Activated CD4-positive, alpha-beta T cell treated with anti-CD3 and anti-CD28 coated beads, Interleukin-2, amount 10 ng/mL, durations not matched to agents 7 days and 5 days (primary cell): Measurements from ENCODE around the gene TMEM163. TPM values are rescaled to one million over a fixed set of nuclear protein-coding genes. Genes with fewer than 3 reads are reported as not detected.
A peak's percentile ranks its signal among the peaks of the same experiment; 100 is the strongest.

Experiments used
- CTCF ChIA-PET: fragments of 350-600 bp; sonication (Branson Sonifier 250); formaldehyde crosslinking; loops from one replicate; lab custom pipeline; 2021; ENCODE audit warnings: antibody characterized with exemption; lab: Charles Lee
- POLR2A ChIA-PET: fragments of 350-600 bp; sonication (Branson Sonifier 250); formaldehyde crosslinking; loops from one replicate; lab custom pipeline; 2021; ENCODE audit warnings: antibody characterized with exemption; lab: Charles Lee
- DNase-seq: peaks from one replicate; pipeline ENCODE4 v3.0.0-alpha.2; 2020
- H3K27ac Mint-ChIP-seq: one replicate; pipeline ENCODE4 v1.8.0; 2021; ENCODE audit warnings: mild to moderate bottlenecking, moderate library complexity, mixed read lengths
- H3K27me3 Mint-ChIP-seq: one replicate; pipeline ENCODE4 v1.8.0; 2021; ENCODE audit warnings: mixed read lengths
- H3K36me3 Mint-ChIP-seq: one replicate; pipeline ENCODE4 v1.8.0; 2021; ENCODE audit warnings: low read depth, mixed read lengths
- H3K4me1 Mint-ChIP-seq: one replicate; pipeline ENCODE4 v1.8.0; 2021; ENCODE audit warnings: mixed read lengths
- H3K4me3 Mint-ChIP-seq: one replicate; pipeline ENCODE4 v1.8.0; 2021; ENCODE audit warnings: mild to moderate bottlenecking, moderate library complexity, mixed read lengths
- H3K9me3 Mint-ChIP-seq: one replicate; pipeline ENCODE4 v1.8.0; 2021; ENCODE audit warnings: mixed read lengths
- total RNA-seq, 2 experiments: library from RNA; stranded (reverse); gene quantifications; one replicate each; pipeline ENCODE4 v1.2.3, GENCODE V29; 2021

The TMEM163 gene
- total RNA-seq, 2 experiments from 2014 or later: not detected

DNA sequence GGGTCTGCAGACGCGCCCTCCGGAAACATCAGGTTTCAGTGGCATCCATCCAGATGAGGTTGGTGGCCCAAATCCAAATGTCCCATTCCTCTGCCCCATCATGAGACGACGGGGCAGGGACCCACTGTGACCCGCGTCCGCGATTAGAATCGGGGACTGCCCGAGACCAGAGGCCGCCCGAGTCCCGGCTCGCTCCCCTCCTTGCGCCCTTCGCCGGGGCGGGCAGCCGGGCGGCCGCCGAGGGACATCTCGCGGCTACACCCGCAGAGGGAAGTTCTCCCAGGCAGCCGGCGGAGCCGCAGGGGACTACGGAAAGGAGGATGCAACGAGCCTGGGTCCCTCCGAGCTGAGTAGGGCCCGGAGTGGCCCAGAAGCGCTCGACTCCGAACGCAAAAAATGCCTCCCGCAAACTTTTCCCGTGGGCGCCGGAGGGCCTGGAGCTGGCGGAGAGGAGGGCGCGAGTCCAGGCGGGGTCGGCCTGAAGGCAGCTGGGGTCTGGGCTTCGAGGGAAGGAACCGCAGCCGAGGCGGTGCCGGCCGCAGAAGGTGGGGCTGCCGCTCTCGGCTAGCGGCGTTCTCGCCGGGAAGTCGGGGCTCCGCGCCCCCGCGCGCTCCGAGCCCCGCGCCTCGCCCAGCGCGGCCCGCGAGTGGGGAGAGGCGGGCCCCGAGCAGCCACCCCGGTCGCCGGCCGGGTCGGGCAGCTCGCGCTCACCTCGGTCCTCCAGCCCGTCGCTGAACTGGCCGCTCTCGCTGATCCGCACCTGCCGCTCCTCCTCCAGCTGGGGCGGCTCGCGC, 580 bp downstream of the TMEM163 start:
- Mint-ChIP-seq H3K4me1 (peaks cover 26% of the 10 kb centered on the region), H3K9me3 (no peaks in the 10 kb centered on the region), H3K27me3 (peaks cover 76% of the 10 kb centered on the region), H3K36me3 (no peaks in the 10 kb centered on the region), H3K27ac (no peak overlapping the region), H3K4me3 (peak overlapping the region; percentile 63)
- ChIA-PET POLR2A (no interaction called here), CTCF (interaction anchor here (1.4 to 1.9 kb wide), 2 partner anchors 14 to 24 kb away, joined by 3 to 7 read pairs; no protein-coding TSS in a partner anchor)
- DNase-seq: no peak

GRCh38 chr2:134717286-134718022, 1.3 kb downstream of the TMEM163 start:
- H3K4me1 Mint-ChIP-seq: peaks cover 26% of the 10 kb centered on the region
- H3K27ac Mint-ChIP-seq: no peak overlapping the region
- no peaks in the 10 kb centered on the region for H3K9me3 Mint-ChIP-seq
- ChIA-PET POLR2A (no interaction called here), CTCF (interaction anchor here (1.4 to 1.9 kb wide), 2 partner anchors 13 to 24 kb away, joined by 3 to 7 read pairs; no protein-coding TSS in a partner anchor)
- peak overlapping the region; percentile 48 for H3K4me3 Mint-ChIP-seq
- DNase-seq: no peak
- no peaks in the 10 kb centered on the region for H3K36me3 Mint-ChIP-seq
- H3K27me3 Mint-ChIP-seq: peaks cover 78% of the 10 kb centered on the region

DNA sequence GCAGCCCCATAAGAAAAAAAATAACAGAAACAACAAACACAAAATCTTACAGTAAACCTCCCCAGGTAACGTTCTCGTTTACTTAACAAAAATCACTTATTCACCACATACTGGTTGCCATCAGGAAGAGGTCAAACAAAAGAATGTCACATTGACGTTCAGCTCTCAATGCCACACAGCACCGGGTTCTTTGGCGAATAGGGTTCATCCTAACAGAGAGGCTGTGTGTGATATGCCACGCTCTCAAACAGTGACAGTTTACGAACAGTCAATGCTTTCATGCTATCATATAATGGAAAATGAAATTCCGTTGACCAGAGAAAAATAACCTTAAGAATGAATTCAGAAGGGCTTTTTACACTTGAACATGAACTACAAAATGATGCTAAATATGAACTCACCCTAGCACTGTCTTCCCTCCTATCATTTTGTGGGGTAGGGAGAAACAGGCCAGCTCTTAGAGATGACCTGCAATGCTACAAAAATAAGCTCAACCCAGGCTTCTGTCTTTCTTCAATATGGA, 2.0 kb downstream of the TMEM163 start:
- Mint-ChIP-seq H3K27ac (no peak overlapping the region), H3K36me3 (no peaks in the 10 kb centered on the region), H3K27me3 (peaks cover 79% of the 10 kb centered on the region), H3K9me3 (no peaks in the 10 kb centered on the region), H3K4me1 (peaks cover 26% of the 10 kb centered on the region), H3K4me3 (no peak overlapping the region)
- ChIA-PET CTCF (interaction anchor here (1.4 kb wide), 1 partner anchor 23 kb away, joined by 3 read pairs; no protein-coding TSS in a partner anchor), POLR2A (no interaction called here)
- DNase-seq: no peak

DNA sequence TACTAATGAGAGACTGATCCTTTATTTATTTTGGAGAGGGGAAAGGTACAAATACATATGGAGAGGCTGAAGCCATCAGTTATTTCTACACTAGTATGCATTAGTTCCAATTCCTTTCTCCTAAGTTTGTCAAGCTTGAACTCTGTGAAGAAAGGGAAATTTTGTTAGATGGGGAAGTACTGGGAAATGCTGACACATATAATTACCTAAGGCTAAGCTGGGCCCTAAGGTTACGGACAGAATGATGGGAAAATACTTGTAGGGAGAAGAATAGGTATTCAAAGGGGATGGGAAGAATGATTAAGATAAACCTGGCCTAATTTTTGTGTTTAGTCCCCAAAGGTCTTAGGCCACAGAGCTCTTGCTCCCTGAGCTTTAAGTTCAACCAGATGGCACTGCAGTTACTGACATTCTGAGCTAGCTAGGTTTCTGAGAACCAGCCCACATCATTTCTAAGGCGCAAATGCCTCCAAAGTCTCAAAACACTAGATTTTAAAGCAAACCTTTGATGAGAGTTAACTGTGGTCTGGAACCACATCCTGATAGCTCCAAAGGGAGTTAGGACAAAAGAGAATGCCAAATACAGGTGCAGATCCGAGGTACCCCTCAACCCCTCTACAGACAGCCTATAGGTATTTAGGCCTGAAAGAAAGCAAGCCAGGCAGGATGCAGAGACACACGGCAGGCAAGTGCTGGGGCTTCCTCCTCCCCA, 2.7 kb downstream of the TMEM163 start:
- Mint-ChIP-seq H3K4me1 (peaks cover 26% of the 10 kb centered on the region), H3K4me3 (no peak overlapping the region), H3K36me3 (no peaks in the 10 kb centered on the region), H3K9me3 (no peaks in the 10 kb centered on the region), H3K27ac (no peak overlapping the region), H3K27me3 (peaks cover 78% of the 10 kb centered on the region)
- ChIA-PET CTCF (no interaction called here), POLR2A (no interaction called here)
- DNase-seq: no peak

DNA sequence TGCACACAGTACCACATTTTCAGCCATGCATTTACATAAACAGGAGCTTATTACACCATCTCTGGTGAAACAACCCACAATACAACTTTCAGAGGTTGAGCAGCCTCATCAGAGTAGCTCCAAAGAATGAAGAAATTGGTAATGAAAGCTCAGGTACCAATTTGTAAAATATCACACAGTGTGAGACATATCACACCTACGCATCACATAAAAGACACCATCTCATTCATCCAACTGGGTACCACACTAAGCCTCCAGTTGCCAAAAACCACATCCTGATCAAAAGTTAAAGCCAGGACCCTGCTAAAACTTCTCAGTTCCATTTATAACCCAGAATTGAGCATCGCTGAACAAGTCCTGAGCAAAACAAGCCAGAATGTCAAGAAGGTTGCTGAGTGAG, 4.6 kb downstream of the TMEM163 start:
- Mint-ChIP-seq H3K27ac (no peak overlapping the region), H3K4me1 (peaks cover 21% of the 10 kb centered on the region), H3K27me3 (peaks cover 75% of the 10 kb centered on the region), H3K4me3 (no peak overlapping the region), H3K36me3 (no peaks in the 10 kb centered on the region), H3K9me3 (no peaks in the 10 kb centered on the region)
- DNase-seq: no peak
- ChIA-PET POLR2A (no interaction called here), CTCF (no interaction called here)

DNA sequence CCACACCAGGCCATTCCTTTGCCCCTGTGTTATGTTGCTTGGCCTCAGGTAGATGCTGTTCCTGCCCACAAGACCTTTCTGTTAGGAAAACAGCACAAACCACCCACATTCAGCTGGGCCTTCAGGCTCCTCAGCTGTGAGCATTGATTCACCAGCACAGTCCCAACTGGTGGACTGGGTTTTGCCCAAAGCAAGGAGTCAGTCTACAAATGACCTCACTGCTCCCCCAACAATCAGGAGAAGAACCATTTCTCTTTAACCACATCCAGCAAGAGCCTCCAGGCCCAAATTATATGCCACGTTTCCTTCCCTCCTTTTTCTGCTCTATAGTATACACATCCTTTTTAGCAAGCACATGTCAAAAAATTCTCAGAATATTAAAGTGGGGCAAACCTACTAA, 5.2 kb downstream of the TMEM163 start:
- POLR2A ChIA-PET: no interaction called here
- H3K27me3 Mint-ChIP-seq: peaks cover 81% of the 10 kb centered on the region
- no peaks in the 10 kb centered on the region for H3K9me3 Mint-ChIP-seq
- no peak for DNase-seq
- CTCF ChIA-PET: no interaction called here
- H3K4me3 Mint-ChIP-seq: no peak overlapping the region
- H3K4me1 Mint-ChIP-seq: peaks cover 21% of the 10 kb centered on the region
- H3K36me3 Mint-ChIP-seq: no peaks in the 10 kb centered on the region
- peak overlapping the region; percentile 25 for H3K27ac Mint-ChIP-seq

GRCh38 chr2:134713176-134713575, 5.6 kb downstream of the TMEM163 start:
- H3K4me1 Mint-ChIP-seq: peaks cover 21% of the 10 kb centered on the region
- no peak overlapping the region for H3K27ac Mint-ChIP-seq
- POLR2A ChIA-PET: no interaction called here
- peaks cover 81% of the 10 kb centered on the region for H3K27me3 Mint-ChIP-seq
- H3K36me3 Mint-ChIP-seq: no peaks in the 10 kb centered on the region
- no peaks in the 10 kb centered on the region for H3K9me3 Mint-ChIP-seq
- H3K4me3 Mint-ChIP-seq: no peak overlapping the region
- no peak for DNase-seq
- CTCF ChIA-PET: no interaction called here

DNA sequence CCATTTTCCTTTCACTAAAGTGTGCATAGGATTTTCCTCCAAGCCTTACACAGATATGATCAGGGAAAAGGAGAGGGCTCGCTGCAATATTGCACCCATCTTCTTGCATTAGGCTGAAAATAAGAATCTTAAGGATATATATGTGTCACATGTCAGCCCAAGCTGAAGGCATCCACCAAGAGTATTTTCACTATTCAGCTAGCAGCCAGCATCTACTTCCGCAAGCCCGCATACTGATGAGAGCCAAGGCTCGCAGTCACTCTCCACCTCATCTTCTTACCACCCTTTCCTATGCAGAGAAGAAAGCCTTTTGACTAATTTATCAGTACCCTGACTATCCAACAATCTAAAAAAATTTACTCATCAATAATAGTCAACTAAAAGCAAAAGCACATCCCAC, 6.1 kb downstream of the TMEM163 start:
- peaks cover 20% of the 10 kb centered on the region for H3K4me1 Mint-ChIP-seq
- peaks cover 83% of the 10 kb centered on the region for H3K27me3 Mint-ChIP-seq
- POLR2A ChIA-PET: no interaction called here
- no peak overlapping the region for H3K27ac Mint-ChIP-seq
- H3K9me3 Mint-ChIP-seq: no peaks in the 10 kb centered on the region
- H3K36me3 Mint-ChIP-seq: no peaks in the 10 kb centered on the region
- H3K4me3 Mint-ChIP-seq: no peak overlapping the region
- DNase-seq: no peak
- CTCF ChIA-PET: interaction anchor here (0.7 kb wide), 1 partner anchor 50 kb away, joined by 3 read pairs; no protein-coding TSS in a partner anchor

DNA sequence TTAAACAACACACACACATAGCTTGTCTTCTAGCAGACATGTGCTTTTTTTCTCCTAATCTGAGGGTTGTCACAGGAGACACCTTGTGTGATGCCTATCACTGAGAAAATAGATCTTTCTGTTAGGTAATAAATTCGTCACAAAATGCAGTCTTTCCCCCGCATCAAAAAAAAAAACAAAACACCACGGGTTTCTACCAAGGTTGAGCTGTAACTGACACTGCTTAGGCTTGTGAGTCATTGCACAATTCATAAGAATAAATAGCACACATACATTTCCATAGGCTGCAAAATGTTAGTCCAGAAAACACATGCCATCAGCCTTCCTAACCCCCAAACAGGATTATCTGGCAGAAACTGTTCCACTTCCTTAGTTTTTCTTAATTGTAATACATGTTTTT, 6.5 kb downstream of the TMEM163 start:
- Mint-ChIP-seq H3K4me3 (no peak overlapping the region), H3K27ac (no peak overlapping the region), H3K9me3 (no peaks in the 10 kb centered on the region), H3K36me3 (no peaks in the 10 kb centered on the region), H3K27me3 (peaks cover 83% of the 10 kb centered on the region), H3K4me1 (peaks cover 21% of the 10 kb centered on the region)
- ChIA-PET POLR2A (no interaction called here), CTCF (interaction anchor here (0.7 kb wide), 1 partner anchor 51 kb away, joined by 3 read pairs; no protein-coding TSS in a partner anchor)
- no peak for DNase-seq

DNA sequence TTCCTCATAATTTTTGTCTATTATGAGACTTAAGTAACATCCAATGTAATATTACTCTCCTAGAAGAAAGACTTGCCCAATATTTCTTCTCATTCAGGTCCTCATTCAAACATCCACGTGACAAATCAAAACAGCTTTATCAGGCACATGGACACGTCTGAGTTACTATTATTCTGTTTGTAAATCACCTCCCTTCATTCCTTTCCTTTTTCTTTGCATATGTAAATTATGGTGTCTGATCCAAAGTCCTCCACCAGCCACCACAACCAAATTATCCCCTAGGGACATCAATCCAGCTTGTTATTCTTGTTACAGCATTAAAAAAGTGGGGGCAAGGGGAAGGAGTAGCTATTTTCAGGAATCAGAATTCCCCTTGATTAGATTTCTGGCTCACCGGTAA, 7.1 kb downstream of the TMEM163 start:
- no peak for DNase-seq
- Mint-ChIP-seq H3K9me3 (no peaks in the 10 kb centered on the region), H3K4me1 (peaks cover 26% of the 10 kb centered on the region), H3K27me3 (peaks cover 83% of the 10 kb centered on the region), H3K36me3 (no peaks in the 10 kb centered on the region), H3K27ac (no peak overlapping the region), H3K4me3 (no peak overlapping the region)
- CTCF ChIA-PET: no interaction called here
- POLR2A ChIA-PET: no interaction called here

DNA sequence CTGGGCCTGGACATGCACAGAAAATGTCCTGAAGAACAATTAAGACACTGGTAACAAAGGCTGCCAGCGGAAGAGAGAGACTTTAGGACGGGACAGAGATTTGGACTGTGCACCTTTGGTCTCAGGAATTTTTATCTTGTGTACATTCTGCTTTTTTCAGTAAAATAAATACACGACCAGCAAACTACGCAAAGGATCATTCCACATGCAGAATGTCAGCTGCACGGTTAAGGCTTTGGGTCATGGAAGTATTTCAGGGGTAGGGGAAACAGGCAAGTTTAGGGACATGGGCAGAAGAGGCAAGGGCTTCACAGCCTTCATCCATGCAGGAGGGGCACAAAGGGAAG, 11.5 kb downstream of the TMEM163 start:
- Mint-ChIP-seq H3K27me3 (peaks cover 74% of the 10 kb centered on the region), H3K4me1 (peaks cover 20% of the 10 kb centered on the region)

GRCh38 chr2:134706587-134707329, 12.0 kb downstream of the TMEM163 start:
- no peak for DNase-seq
- ChIA-PET POLR2A (no interaction called here), CTCF (no interaction called here)
- no peaks in the 10 kb centered on the region for H3K36me3 Mint-ChIP-seq
- no peaks in the 10 kb centered on the region for H3K9me3 Mint-ChIP-seq
- H3K4me1 Mint-ChIP-seq: peaks cover 20% of the 10 kb centered on the region
- H3K4me3 Mint-ChIP-seq: no peak overlapping the region
- peaks cover 68% of the 10 kb centered on the region for H3K27me3 Mint-ChIP-seq
- H3K27ac Mint-ChIP-seq: no peak overlapping the region

More for the DNA sequence above, 11.5 kb downstream of the TMEM163 start:
- POLR2A ChIA-PET: no interaction called here
- CTCF ChIA-PET: no interaction called here
- DNase-seq: no peak
- H3K36me3 Mint-ChIP-seq: no peaks in the 10 kb centered on the region
- no peak overlapping the region for H3K4me3 Mint-ChIP-seq
- H3K9me3 Mint-ChIP-seq: no peaks in the 10 kb centered on the region
- no peak overlapping the region for H3K27ac Mint-ChIP-seq
